Esophagus (tissue), 2 donors: ENCODE data around the gene SALL4. TPM values are rescaled to one million over a fixed set of nuclear protein-coding genes. Genes with fewer than 3 reads are reported as not detected.
"Not testable (repeated sequence)": the region's sequence is repeated elsewhere in the genome, so short reads cannot be mapped to it uniquely, and the experiment has no call there.

Experiments
- H3K27ac ChIP-seq, 2 donors: one replicate each; pipeline ENCODE4 v1.5.1; 2013; ENCODE audit warnings: low read depth in 2 of 2, mild to moderate bottlenecking in 2 of 2, inconsistent platforms in 1 of 2, low read length in 1 of 2, moderate library complexity in 1 of 2
- H3K27me3 ChIP-seq, 2 donors: one replicate each; pipeline ENCODE4 v1.6.1; 2013; ENCODE audit warnings: low read length in 2 of 2, control low read depth in 1 of 2, mild to moderate bottlenecking in 1 of 2; ENCODE audit not compliant: insufficient read depth in 2 of 2, control insufficient read depth in 1 of 2
- H3K36me3 ChIP-seq, 2 donors: one replicate each; pipeline ENCODE4 v1.6.1; 2013; ENCODE audit warnings: low read length in 1 of 2; ENCODE audit not compliant: control insufficient read depth in 2 of 2, insufficient read depth in 2 of 2
- H3K4me1 ChIP-seq, 2 donors: one replicate each; pipeline ENCODE4 v1.6.1; 2013; ENCODE audit warnings: low read length in 1 of 2; ENCODE audit not compliant: control insufficient read depth in 2 of 2, insufficient read depth in 2 of 2
- H3K4me3 ChIP-seq, 2 donors: one replicate each; pipeline ENCODE4 v1.5.1; 2013; ENCODE audit warnings: low read length in 2 of 2, mild to moderate bottlenecking in 2 of 2, low read depth in 1 of 2, moderate library complexity in 1 of 2
- H3K9me3 ChIP-seq, 2 donors: one replicate each; pipeline ENCODE4 v1.6.1; 2013; ENCODE audit warnings: mild to moderate bottlenecking in 2 of 2, low read depth in 1 of 2, low read length in 1 of 2, moderate library complexity in 1 of 2; ENCODE audit not compliant: control insufficient read depth in 2 of 2, insufficient read depth in 1 of 2
- WGBS, 2 donors: extraction: QIAGEN DNeasy Blood & Tissue Kit; methylation state at CpG; one replicate each; pipeline ENCODE4 v1.1.7; 2013; 5-methylcytosine and 5-hydroxymethylcytosine counted together
- polyA plus RNA-seq, 2 donors: library from polyadenylated mRNA; stranded (reverse); fragments of 200-250 nt; gene quantifications; one replicate each; pipeline ENCODE4 v1.2.3, GENCODE V29; 2013
- donor health status: healthy with polysubstance abuse.
- donor health status: Bipolar disorder and iron deficiency.

SALL4 gene
- polyA plus RNA-seq, 2 donors, result 0.08 to 0.14 TPM

DNA sequence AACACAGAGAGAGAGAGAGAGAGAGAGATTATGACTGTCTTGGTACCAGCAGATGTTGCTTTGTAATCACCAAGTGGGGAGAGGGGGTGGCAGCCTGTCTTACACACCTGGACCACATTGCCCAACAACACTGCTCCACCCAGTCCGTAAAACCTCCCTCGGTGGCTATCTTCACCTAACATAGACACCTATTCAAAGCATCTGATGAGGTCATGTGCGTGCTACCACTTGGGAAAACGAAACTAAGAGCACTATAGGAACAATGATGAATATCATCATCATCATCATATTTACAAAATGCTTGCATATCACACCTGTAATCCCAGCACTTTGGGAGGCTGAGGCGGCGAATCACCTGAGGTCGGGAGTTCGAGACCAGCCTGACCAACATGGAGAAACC, 24.1 kb upstream of the SALL4 start:
- Histone ChIP-seq H3K36me3 (no peaks in the 10 kb centered on the region), H3K27ac (no peak overlapping the region), H3K9me3 (no peaks in the 10 kb centered on the region), H3K27me3 (no peaks in the 10 kb centered on the region), H3K4me3 (no peak overlapping the region), H3K4me1 (no peaks in the 10 kb centered on the region)
- 84 to 88% methylated on average over 8 of the region's 8 CpGs for WGBS, 2 donors

DNA sequence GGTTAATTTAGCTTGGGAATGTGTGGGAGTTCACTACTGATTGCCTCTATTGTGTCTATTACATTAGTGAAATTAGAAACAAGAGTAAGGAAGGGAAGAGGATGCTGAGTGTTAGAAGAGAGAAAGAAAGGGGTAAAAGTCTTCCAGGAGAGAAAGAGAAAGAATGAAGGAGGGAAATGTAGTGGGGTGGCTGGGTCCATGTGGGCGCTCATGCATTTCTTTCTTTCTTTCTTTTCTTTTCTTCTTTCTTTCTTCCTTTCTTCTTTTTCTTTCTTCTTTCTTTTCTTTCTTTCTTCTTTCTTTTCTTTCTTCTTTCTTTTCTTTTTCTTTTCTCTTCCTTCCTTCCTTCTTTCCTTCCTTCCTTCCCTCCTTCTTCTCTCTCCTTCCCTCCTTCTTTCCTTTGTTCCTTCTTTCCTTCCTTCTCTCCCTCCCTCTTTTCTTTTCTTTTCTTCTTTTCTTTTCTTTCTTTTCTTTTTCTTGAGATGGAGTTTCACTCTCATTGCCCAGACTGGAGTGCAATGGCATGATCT, 16.2 kb upstream of the SALL4 start:
- WGBS, 2 donors, result 29 to 50% methylated on average over 1 of the region's 1 CpG
- Histone ChIP-seq H3K9me3 (no peaks in the 10 kb centered on the region), H3K4me1 (no peaks in the 10 kb centered on the region), H3K4me3 (no peak overlapping the region), H3K27me3 (no peaks in the 10 kb centered on the region), H3K27ac (no peak overlapping the region), H3K36me3 (no peaks in the 10 kb centered on the region)

DNA sequence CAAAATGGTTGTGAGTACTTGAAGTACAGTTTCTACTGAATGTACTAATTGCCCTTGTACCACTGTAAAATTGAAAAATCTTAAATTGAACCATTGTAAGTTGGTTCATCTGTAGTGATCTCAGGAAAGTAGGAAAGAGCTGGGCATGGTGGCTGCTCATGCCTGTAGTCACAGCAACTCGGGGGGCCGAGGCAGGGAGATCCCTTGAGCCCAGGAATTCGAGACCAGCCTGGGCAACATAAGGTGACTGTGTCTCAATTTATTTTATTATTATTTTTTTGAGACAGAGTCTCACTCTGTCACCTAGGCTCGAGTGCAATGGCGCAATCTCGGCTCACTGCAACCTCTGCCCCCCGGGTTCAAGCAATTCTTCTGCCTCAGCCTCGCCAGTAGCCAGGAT, 14.5 kb upstream of the SALL4 start:
- H3K4me3 ChIP-seq, H3K4me1 ChIP-seq, H3K27me3 ChIP-seq, H3K9me3 ChIP-seq, H3K27ac ChIP-seq, H3K36me3 ChIP-seq: not testable (repeated sequence)
- 84 to 89% methylated on average over 8 of the region's 8 CpGs for WGBS, 2 donors

DNA sequence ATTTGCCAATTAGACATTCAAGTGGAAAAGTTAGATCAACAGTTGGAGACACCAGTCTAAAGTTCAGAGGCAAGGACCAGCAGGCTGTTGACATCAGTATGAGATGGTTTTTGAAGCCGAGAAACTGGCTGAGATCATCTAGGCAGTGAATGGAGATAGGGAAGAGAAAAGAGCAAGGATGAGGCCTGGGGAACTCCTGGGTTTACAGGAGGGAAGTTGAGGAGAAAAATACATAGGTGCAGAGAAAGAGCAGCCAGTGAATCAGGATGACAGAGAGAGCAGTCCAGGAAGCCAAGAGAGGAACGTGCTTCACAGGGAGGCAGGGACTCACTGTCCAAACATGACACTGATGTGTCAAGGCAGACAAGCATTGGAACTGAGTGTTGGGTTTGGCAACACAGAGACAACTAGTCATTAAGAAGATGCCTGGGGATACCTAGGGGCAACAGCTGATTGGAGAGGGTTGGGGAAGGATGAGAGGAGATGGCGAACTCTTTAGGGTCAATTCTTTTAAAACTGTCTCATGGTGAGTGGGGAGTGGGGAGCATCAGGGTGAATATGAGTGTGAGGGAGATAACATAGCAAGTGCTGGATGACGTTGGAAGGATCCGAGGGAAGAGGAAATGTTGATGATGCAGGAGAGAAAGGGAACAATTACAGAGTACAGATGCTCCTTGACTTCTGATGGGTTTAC, 13.2 kb upstream of the SALL4 start:
- no peaks in the 10 kb centered on the region for H3K9me3 ChIP-seq
- no peaks in the 10 kb centered on the region for H3K36me3 ChIP-seq
- no peak overlapping the region for H3K4me3 ChIP-seq
- 68 to 69% methylated on average over 5 of the region's 5 CpGs for WGBS, 2 donors
- no peaks in the 10 kb centered on the region for H3K27me3 ChIP-seq
- H3K27ac ChIP-seq, result no peak overlapping the region
- H3K4me1 ChIP-seq, result no peaks in the 10 kb centered on the region

DNA sequence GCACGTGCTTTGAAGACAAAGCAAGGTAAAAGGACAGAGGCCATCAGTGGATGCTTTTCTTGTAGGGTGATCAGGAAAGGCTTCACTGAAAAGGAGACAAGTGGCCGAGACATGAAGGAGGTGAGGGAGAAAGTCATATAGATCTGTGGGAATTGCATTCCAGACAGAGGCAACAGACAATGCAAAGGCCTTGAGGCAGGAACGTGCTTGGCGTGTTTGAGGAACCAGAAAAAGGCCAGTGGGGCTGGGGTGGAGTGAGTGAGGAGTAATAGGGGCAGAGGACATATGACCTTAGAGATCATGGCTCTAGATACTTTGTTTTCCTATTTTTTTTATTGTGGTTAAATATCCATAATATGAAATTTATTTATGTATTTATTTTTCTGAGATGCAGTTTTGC, 10.5 kb upstream of the SALL4 start:
- WGBS, 2 donors, result 77% methylated on average over 4 of the region's 4 CpGs
- Histone ChIP-seq H3K36me3 (no peaks in the 10 kb centered on the region), H3K27ac (no peak overlapping the region), H3K27me3 (no peaks in the 10 kb centered on the region), H3K9me3 (no peaks in the 10 kb centered on the region), H3K4me3 (no peak overlapping the region), H3K4me1 (no peaks in the 10 kb centered on the region)

DNA sequence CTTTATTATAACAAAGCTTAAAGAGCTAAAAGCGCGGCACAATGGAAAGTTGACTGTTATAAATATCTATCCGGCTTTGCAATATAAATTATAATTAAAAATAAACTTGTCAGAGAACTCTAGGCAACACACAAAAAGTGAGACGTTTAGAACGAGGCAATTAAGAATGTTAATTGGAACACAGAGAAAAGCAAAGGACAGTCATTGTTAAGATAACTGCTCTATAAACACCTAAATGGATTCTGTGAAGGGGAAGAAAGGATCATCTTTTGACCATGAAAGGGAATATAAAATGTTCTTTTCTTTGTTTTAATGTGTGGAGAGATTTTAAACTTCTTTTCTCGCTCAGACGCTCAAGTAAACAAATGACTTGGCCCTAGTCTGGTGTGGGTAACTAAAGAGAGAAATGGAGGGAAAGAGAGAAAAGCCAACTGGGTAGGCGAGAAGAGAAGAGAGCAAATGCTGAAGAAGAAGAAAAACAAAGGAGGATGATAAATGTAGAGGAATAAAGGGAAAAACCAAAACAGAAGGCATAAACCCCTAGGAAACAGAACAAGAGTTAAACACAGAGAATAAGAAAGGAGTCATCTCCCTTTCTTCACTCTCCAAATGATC, 9.3 kb upstream of the SALL4 start:
- WGBS, 2 donors, result 59% methylated on average over 8 of the region's 8 CpGs
- H3K9me3 ChIP-seq, result no peaks in the 10 kb centered on the region

DNA sequence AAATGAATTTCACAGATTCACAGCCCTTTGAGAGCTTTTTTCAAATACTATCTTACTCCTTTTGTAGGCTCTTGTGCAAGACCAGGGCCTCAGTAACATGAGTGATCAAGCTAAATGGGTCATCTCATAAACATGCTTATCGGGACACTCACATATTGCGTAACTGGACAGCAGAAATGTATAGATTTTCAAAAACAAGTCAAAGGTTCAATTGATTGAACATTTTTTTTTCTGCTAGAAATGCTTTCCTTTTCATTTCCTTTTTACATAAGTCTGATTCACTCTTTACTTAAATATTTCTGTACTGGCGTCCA, 8.7 kb upstream of the SALL4 start:
- no peaks in the 10 kb centered on the region for H3K27me3 ChIP-seq
- WGBS, 2 donors, result 79 to 84% methylated on average over 3 of the region's 3 CpGs
- H3K4me3 ChIP-seq, result no peak overlapping the region
- no peaks in the 10 kb centered on the region for H3K4me1 ChIP-seq
- no peaks in the 10 kb centered on the region for H3K9me3 ChIP-seq
- no peaks in the 10 kb centered on the region for H3K36me3 ChIP-seq
- no peak overlapping the region for H3K27ac ChIP-seq

More for the DNA sequence above, 9.3 kb upstream of the SALL4 start:
- Histone ChIP-seq H3K4me1 (no peaks in the 10 kb centered on the region), H3K4me3 (no peak overlapping the region), H3K27me3 (no peaks in the 10 kb centered on the region), H3K36me3 (no peaks in the 10 kb centered on the region), H3K27ac (no peak overlapping the region)

DNA sequence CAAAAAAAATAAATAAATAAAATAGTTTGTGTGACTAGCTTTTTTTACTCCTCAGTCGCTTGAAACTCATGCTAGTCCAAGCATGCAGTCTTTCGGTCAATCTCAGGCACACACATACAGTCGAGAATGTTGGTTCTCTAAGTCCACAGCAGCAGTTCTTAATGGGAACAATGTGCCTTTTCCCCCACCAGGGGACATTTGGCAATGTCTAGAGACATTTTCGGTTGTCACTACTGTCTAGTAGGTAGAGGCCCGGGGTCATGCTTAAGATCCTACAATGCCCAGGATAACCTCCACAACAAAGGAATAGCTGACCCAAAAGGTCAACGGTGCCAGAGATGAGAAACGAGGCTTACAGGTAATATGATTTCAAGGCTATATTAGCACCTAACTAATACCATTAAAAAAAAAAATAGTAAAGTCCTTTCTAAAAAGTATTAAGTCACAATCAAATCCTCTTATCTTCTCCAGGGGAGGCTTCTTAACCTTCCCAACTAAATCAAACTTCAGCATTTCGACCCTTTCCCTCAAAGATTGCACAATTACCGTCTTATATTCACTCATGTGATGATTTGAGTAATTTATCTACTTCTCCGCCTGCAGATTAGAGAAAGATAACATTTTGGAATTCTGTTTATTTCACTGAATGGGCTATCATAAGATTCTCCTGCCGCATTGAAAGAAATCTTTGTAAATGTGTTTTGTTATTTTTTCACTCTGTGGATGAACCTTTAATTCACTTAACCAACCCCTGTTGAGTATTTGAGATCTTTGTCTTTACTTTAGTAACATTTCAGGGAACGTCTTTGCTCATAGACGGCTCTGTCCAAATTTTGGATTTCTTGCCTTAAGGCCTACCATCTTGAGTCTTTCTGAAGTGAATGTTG, 8.1 kb upstream of the SALL4 start:
- Histone ChIP-seq H3K4me1 (no peaks in the 10 kb centered on the region), H3K27ac (no peak overlapping the region), H3K36me3 (no peaks in the 10 kb centered on the region), H3K9me3 (no peaks in the 10 kb centered on the region), H3K27me3 (no peaks in the 10 kb centered on the region), H3K4me3 (no peak overlapping the region)
- 83 to 89% methylated on average over 13 of the region's 13 CpGs for WGBS, 2 donors

DNA sequence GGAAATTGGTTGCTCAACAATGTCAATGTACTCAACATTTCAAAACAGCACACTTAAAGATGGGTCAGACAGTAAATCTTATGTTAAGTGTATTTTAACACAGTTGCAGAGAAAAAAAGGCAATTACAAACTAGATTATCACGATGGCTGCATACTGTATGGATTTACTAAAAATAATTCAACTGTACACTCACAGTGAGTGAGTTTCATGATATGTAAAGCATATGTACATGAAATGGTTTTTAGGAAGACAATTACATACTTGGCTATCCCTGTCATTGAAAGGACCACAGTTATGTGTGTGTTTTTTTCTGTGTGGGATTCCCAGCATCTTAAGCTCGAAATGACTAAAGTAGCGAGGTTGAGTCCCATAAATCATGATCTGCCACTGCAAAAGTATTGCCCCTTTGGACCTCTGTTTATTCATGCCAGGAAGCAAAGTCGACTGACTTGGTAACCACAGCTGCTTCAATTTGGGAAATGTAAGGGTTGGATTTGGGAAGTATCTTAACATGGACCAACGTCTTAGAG, 5.5 kb upstream of the SALL4 start:
- Histone ChIP-seq H3K4me1 (no peaks in the 10 kb centered on the region), H3K27me3 (no peaks in the 10 kb centered on the region), H3K27ac (no peak overlapping the region), H3K4me3 (no peak overlapping the region), H3K9me3 (no peaks in the 10 kb centered on the region), H3K36me3 (no peaks in the 10 kb centered on the region)
- WGBS, 2 donors, result 61 to 65% methylated on average over 5 of the region's 5 CpGs
